Fibroblast of mammary gland (primary cell): ENCODE results near the gene RPIA.
A peak's percentile ranks its signal among the peaks of the same experiment; 100 is the strongest.

Experiments used
- DNase-seq: peaks from one replicate; pipeline ENCODE4 v3.0.0-alpha.2; 2010; ENCODE audit warnings: low read depth
- H3K4me3 ChIP-seq: 2 replicates; pipeline ENCODE4 v1.5.1; 2011; ENCODE audit warnings: low read depth, mild to moderate bottlenecking, low read length, moderate library complexity; ENCODE audit not compliant: control insufficient read depth
- CTCF ChIP-seq: conservative IDR thresholded peaks from 2 replicates; pipeline ENCODE4 v1.5.1; 2011; ENCODE audit warnings: low read depth, low read length, inconsistent platforms; ENCODE audit not compliant: control insufficient read depth, insufficient read depth

Gene RPIA

GRCh38 chr2:88738271-88738670 is 46.8 kb downstream of the RPIA start:
- peak; percentile 72 for DNase-seq
- no peak overlapping the region for H3K4me3 ChIP-seq

GRCh38 chr2:88739985-88740600 is 48.6 kb downstream of the RPIA start:
- peak; percentile 95 for TF ChIP-seq CTCF
- peak; percentile 72 for DNase-seq

More at GRCh38 chr2:88738271-88738670, 46.8 kb downstream of the RPIA start:
- TF ChIP-seq CTCF, result no peak

GRCh38 chr2:88746929-88747490 is 55.5 kb downstream of the RPIA start:
- no peak for TF ChIP-seq CTCF
- H3K4me3 ChIP-seq, result no peak overlapping the region
- no peak for DNase-seq

More at GRCh38 chr2:88739985-88740600, 48.6 kb downstream of the RPIA start:
- no peak overlapping the region for H3K4me3 ChIP-seq

- TF ChIP-seq CTCF, result no peak
- no peak overlapping the region for H3K4me3 ChIP-seq
- DNase-seq, result no peak
Observed at GRCh38 chr2:88747990-88748389, 56.5 kb downstream of the RPIA start.

GRCh38 chr2:88751768-88752167 is 60.3 kb downstream of the RPIA start:
- no peak overlapping the region for H3K4me3 ChIP-seq
- DNase-seq, result no peak
- TF ChIP-seq CTCF, result no peak

GRCh38 chr2:88753833-88754584 is 62.5 kb downstream of the RPIA start:
- no peak for DNase-seq
- no peak for TF ChIP-seq CTCF
- H3K4me3 ChIP-seq, result no peak overlapping the region
